ENCODE measurements around the gene CNBP.

CNBP gene

DNA sequence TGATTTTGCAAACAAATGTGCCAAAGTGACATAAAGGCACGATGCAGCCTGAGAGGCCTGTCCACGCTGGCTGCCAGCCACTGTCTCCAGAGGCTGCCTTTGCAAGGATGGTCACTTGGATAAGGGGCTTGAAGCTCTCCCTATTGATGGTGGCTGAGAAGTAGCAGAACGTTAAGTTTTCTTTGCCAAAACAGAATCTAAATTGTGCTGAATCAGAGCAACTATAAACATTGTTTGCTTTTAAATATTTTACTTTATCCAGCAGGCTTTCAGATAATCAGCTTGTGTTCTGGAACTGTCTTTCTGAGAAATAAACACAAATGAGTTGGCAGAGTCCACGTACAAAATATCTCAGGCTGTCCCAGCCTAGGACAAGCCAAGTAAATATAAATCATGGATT is 23.8 kb upstream of the CNBP start:
- TF ChIP-seq ZNF70 (CRISPR knock-in tag; IDR thresholded peaks at IDR 0.05): no peak
- TF ChIP-seq ESRRG (CRISPR knock-in tag; IDR thresholded peaks at IDR 0.05): no peak
- no peak for TF ChIP-seq RARB (CRISPR knock-in tag; IDR thresholded peaks at IDR 0.05)
- TF ChIP-seq ZNF8 (CRISPR knock-in tag; IDR thresholded peaks at IDR 0.05): no peak
- TF ChIP-seq CSRNP3 (CRISPR knock-in tag; IDR thresholded peaks at IDR 0.05): no peak
- no peak for TF ChIP-seq ZFP3 (CRISPR knock-in tag; IDR thresholded peaks at IDR 0.05)
- TF ChIP-seq, protein P1, sequence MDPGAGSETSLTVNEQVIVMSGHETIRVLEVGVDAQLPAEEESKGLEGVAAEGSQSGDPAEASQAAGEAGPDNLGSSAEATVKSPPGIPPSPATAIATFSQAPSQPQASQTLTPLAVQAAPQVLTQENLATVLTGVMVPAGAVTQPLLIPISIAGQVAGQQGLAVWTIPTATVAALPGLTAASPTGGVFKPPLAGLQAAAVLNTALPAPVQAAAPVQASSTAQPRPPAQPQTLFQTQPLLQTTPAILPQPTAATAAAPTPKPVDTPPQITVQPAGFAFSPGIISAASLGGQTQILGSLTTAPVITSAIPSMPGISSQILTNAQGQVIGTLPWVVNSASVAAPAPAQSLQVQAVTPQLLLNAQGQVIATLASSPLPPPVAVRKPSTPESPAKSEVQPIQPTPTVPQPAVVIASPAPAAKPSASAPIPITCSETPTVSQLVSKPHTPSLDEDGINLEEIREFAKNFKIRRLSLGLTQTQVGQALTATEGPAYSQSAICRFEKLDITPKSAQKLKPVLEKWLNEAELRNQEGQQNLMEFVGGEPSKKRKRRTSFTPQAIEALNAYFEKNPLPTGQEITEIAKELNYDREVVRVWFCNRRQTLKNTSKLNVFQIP (CRISPR knock-in tag; IDR thresholded peaks at IDR 0.05; ENCODE audit: borderline replicate concordance, low read depth): no peak
- no peak for TF ChIP-seq PPARA (CRISPR knock-in tag; IDR thresholded peaks at IDR 0.05; ENCODE audit: borderline replicate concordance)
- no peak for ATAC-seq

DNA sequence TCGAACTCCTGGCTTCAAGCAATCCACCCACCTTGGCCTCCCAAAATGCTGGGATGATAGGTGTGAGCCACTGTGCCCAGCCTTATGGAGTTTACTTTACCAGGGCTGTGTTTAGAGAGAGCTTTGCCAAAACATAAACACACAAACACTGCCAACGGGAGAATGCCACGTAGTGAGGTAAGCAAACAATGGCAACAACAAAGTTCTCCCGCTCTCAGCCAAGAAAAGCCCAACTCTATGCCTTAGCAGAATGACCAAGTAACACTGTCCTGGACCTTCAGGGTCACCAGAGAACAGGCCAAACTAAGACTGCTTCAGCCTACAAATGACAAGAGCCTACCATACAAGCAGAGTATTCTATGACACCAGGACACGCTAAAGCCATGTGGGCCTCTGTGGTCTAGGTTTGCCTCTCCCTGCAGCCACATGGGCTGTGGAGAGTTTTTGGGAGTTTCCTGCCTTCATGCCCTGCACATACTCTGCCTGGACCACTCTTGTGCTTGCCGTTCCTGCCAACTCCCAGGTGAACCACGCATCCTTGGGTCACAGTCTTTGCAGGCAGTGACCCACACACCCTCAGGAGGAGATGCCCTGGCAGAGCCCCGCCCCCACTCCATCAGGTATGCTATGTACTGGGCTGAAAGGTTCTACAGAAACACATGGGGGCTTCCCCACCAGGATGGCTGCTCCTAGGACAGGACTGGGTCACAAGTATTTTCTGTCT is 21.6 kb upstream of the CNBP start:
- ATAC-seq: no peak
- TF ChIP-seq ZC3H10 (CRISPR knock-in tag; IDR thresholded peaks at IDR 0.05) (no peak), ARNTL (CRISPR knock-in tag; IDR thresholded peaks at IDR 0.05; ENCODE audit: borderline replicate concordance, low read depth) (no peak), CSDC2 (CRISPR knock-in tag; IDR thresholded peaks at IDR 0.05) (no peak), TCF4 (CRISPR knock-in tag; IDR thresholded peaks at IDR 0.05; ENCODE audit: borderline replicate concordance) (no peak), CREB5 (CRISPR knock-in tag; IDR thresholded peaks at IDR 0.05; ENCODE audit: low read depth) (no peak), ISL1 (CRISPR knock-in tag; IDR thresholded peaks at IDR 0.05) (no peak), GLIS3 (CRISPR knock-in tag; IDR thresholded peaks at IDR 0.05) (no peak), ZFP3 (CRISPR knock-in tag; IDR thresholded peaks at IDR 0.05) (no peak), TOX (CRISPR knock-in tag; IDR thresholded peaks at IDR 0.05; ENCODE audit: borderline replicate concordance) (no peak), BACH2 (CRISPR knock-in tag; IDR thresholded peaks at IDR 0.05; ENCODE audit: borderline replicate concordance) (no peak), ZNF8 (CRISPR knock-in tag; IDR thresholded peaks at IDR 0.05) (no peak), PPARA (CRISPR knock-in tag; IDR thresholded peaks at IDR 0.05; ENCODE audit: borderline replicate concordance) (no peak)

DNA sequence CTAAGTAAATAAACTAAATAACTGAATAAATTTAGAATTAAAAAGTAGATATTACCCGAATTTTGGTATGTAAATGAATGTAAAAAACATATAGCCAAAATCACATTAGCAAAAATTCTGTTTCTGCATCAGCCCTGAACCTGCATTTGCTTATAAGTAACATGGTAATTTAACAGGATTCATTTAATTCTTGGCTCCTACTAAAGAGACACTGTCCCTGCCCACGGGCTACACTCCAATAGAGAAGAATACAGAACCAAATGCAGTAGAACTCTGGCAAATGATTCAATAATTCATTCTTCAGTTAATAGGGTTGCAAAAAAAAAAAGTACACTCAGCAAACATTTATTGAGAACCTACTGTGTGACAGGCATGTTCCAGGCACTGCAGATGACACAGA is 20.8 kb upstream of the CNBP start:
- no peak for TF ChIP-seq ZNF70 (CRISPR knock-in tag; IDR thresholded peaks at IDR 0.05)
- TF ChIP-seq, protein P1 (CRISPR knock-in tag; IDR thresholded peaks at IDR 0.05; ENCODE audit: borderline replicate concordance, low read depth): no peak
- TF ChIP-seq SNAI2 (CRISPR knock-in tag; IDR thresholded peaks at IDR 0.05): no peak
- no peak for TF ChIP-seq ZNF8 (CRISPR knock-in tag; IDR thresholded peaks at IDR 0.05)
- TF ChIP-seq CSRNP3 (CRISPR knock-in tag; IDR thresholded peaks at IDR 0.05): no peak
- no peak for TF ChIP-seq TOX (CRISPR knock-in tag; IDR thresholded peaks at IDR 0.05; ENCODE audit: borderline replicate concordance)
- TF ChIP-seq ISL1 (CRISPR knock-in tag; IDR thresholded peaks at IDR 0.05): no peak
- ATAC-seq: no peak

- ATAC-seq: no peak
- TF ChIP-seq GLIS3 (CRISPR knock-in tag; IDR thresholded peaks at IDR 0.05): no peak
Observed at GRCh38 chr3:129199366-129199765, 15.7 kb upstream of the CNBP start.

DNA sequence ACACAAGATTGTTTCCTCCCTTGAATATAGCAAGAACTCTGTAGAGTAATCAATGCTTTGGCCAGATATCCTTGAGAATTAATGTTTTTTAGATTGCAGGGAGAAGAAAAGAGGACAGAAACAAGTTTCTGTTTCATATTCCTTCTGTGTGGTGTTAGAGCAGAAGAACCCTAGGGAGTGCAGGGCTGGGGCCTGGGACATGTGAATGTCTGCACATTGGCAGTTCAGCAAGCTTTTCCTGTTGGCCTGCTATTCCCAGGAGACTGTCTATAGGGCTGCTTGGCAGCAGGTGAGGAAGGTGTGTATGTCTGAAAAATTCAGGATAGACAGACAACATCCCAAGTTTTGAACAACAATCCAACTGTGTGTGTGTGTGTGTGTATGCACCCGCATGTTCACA is 13.6 kb upstream of the CNBP start:
- ATAC-seq: no peak
- TF ChIP-seq ISL1 (CRISPR knock-in tag; IDR thresholded peaks at IDR 0.05) (no peak), CSDC2 (CRISPR knock-in tag; IDR thresholded peaks at IDR 0.05) (no peak), ZFP3 (CRISPR knock-in tag; IDR thresholded peaks at IDR 0.05) (no peak)
- TF ChIP-seq, protein P1 (CRISPR knock-in tag; IDR thresholded peaks at IDR 0.05; ENCODE audit: borderline replicate concordance, low read depth): no peak
- TF ChIP-seq, protein P2, sequence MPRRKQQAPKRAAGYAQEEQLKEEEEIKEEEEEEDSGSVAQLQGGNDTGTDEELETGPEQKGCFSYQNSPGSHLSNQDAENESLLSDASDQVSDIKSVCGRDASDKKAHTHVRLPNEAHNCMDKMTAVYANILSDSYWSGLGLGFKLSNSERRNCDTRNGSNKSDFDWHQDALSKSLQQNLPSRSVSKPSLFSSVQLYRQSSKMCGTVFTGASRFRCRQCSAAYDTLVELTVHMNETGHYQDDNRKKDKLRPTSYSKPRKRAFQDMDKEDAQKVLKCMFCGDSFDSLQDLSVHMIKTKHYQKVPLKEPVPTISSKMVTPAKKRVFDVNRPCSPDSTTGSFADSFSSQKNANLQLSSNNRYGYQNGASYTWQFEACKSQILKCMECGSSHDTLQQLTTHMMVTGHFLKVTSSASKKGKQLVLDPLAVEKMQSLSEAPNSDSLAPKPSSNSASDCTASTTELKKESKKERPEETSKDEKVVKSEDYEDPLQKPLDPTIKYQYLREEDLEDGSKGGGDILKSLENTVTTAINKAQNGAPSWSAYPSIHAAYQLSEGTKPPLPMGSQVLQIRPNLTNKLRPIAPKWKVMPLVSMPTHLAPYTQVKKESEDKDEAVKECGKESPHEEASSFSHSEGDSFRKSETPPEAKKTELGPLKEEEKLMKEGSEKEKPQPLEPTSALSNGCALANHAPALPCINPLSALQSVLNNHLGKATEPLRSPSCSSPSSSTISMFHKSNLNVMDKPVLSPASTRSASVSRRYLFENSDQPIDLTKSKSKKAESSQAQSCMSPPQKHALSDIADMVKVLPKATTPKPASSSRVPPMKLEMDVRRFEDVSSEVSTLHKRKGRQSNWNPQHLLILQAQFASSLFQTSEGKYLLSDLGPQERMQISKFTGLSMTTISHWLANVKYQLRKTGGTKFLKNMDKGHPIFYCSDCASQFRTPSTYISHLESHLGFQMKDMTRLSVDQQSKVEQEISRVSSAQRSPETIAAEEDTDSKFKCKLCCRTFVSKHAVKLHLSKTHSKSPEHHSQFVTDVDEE (CRISPR knock-in tag; IDR thresholded peaks at IDR 0.05): no peak

Data from SK-N-SH treated with all-trans-retinoic acid at 6 μM for 48 hours (cell line).